Loucy (cell line): ENCODE data around the gene DDN.

ENCODE experiments used
- CTCF ChIP-seq: fragments of 200-600 bp; sonication (generic); conservative IDR thresholded peaks from 2 replicates; pipeline ENCODE4 v1.5.1; 2014; ENCODE audit warnings: mild to moderate bottlenecking, antibody characterized with exemption, low read length
- EZH2phosphoT487 ChIP-seq: fragments of 200-600 bp; IDR thresholded peaks from 2 replicates; pipeline ENCODE4 v1.6.1; 2018; ENCODE audit warnings: antibody characterized with exemption, mild to moderate bottlenecking, moderate library complexity, borderline replicate concordance

GRCh38 chr12:48997719-48998496, 1.3 kb downstream of the DDN start:
- TF ChIP-seq CTCF (no peak), EZH2phosphoT487 (no peak)
